ENCODE data around the gene OLFML2B. TPM values are rescaled to one million over a fixed set of nuclear protein-coding genes. Genes with fewer than 3 reads are reported as not detected.

The OLFML2B gene
- total and polyA plus RNA-seq, 12 donors: 0.73 to 23.4 (median 1.5) TPM

GRCh38 chr1:161985301-161985822, 38.3 kb downstream of the OLFML2B start:
- no peak for ATAC-seq
- H3K36me3 ChIP-seq: peaks cover 0 to 46% (median 0%) of the 10 kb centered on the region in 9 donors
- no peak for TF ChIP-seq CTCF (IDR thresholded peaks at IDR 0.05)
- H3K4me1 ChIP-seq: peaks cover 0 to 14% (median 0%) of the 10 kb centered on the region in 9 donors
- no peaks in the 10 kb centered on the region for H3K27me3 ChIP-seq
- DNase-seq: no peak
- H3K27ac ChIP-seq: no peak overlapping the region
- intact Hi-C loops (cut with DNase I): no loop called here
- H3K9me3 ChIP-seq: peaks cover 0 to 16% (median 7%) of the 10 kb centered on the region in 11 donors
- WGBS, 2 donors: 78 to 91% methylated on average over 5 of the region's 5 CpGs
- H3K4me3 ChIP-seq: no peak overlapping the region

GRCh38 chr1:161983725-161984124, 39.9 kb downstream of the OLFML2B start:
- DNase-seq (no peak), ATAC-seq (no peak)
- Histone ChIP-seq H3K9me3 (peaks cover 0 to 16% (median 7%) of the 10 kb centered on the region in 11 donors), H3K27me3 (no peaks in the 10 kb centered on the region), H3K4me1 (peaks cover 0 to 1% (median 0%) of the 10 kb centered on the region in 9 donors), H3K36me3 (peaks cover 0 to 39% (median 0%) of the 10 kb centered on the region in 9 donors), H3K27ac (no peak overlapping the region), H3K4me3 (no peak overlapping the region)
- TF ChIP-seq CTCF (IDR thresholded peaks at IDR 0.05): no peak
- intact Hi-C loops (cut with DNase I): no loop called here
- WGBS, 2 donors: 93 to 95% methylated on average over 22 of the region's 22 CpGs

DNA sequence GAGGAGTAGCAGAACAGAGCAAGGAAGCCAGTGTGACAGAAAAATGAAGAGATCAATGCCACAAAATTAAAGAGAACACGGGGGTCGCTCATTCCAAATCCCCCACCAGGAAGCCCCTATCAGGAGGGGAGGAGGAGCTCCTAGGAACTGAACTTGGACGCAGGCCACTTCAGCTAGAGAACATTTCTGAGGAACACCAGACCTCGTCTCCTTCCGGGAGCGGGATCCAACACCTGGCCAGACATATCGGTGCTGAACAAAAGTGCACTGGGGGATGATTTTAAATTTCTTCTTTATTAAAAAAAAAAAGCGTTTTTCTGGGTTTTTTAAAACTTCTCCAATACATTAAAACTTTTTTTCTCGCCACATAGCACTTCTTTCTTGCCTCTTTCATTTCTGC, 40.8 kb downstream of the OLFML2B start:
- no peaks in the 10 kb centered on the region for H3K27me3 ChIP-seq
- H3K27ac ChIP-seq: no peak overlapping the region
- H3K9me3 ChIP-seq: peaks cover 0 to 13% (median 7%) of the 10 kb centered on the region in 11 donors
- 68 to 71% methylated on average over 9 of the region's 9 CpGs for WGBS, 2 donors
- DNase-seq (no peak), ATAC-seq (no peak)
- H3K4me3 ChIP-seq: no peak overlapping the region
- TF ChIP-seq CTCF (IDR thresholded peaks at IDR 0.05): no peak
- peaks cover 0 to 36% (median 0%) of the 10 kb centered on the region in 9 donors for H3K36me3 ChIP-seq
- intact Hi-C loops (cut with DNase I): no loop called here
- no peaks in the 10 kb centered on the region for H3K4me1 ChIP-seq

DNA sequence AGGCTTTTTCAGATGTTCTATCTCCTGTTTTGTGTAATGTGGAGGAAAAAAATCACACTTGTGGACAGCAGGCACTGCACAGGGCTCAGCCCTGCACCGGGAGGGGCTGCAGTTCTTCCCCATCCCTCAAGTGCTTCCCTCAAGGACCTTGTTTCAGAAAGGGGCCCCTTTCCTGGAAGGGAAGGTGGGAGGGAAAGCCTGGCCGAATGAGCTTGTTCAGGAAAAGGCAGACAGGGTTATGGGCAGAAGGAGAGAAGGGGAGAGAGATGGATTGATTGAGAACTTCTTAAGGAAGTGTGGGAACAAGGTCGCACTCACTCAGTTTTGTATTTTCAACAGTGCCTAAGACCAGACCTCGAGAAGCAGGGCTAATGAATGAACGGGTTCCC, 41.2 kb downstream of the OLFML2B start:
- Histone ChIP-seq H3K4me3 (no peak overlapping the region), H3K27me3 (no peaks in the 10 kb centered on the region), H3K27ac (no peak overlapping the region), H3K4me1 (no peaks in the 10 kb centered on the region), H3K9me3 (peaks cover 0 to 8% (median 4%) of the 10 kb centered on the region in 11 donors), H3K36me3 (peaks cover 0 to 31% (median 0%) of the 10 kb centered on the region in 9 donors)
- ATAC-seq (no peak), DNase-seq (no peak)
- WGBS, 2 donors: 56 to 58% methylated on average over 5 of the region's 5 CpGs
- TF ChIP-seq CTCF (IDR thresholded peaks at IDR 0.05): no peak
- intact Hi-C loops (cut with DNase I): no loop called here

Measured in heart right ventricle (tissue), 16 donors.